Hepatocyte (in vitro differentiated cells): Measurements from ENCODE around the gene ODAM.

ENCODE experiments used
- CTCF ChIP-seq: fragments of 200-600 bp; sonication (generic); IDR thresholded peaks from 2 replicates; pipeline ENCODE4 v1.5.1; 2016; ENCODE audit warnings: antibody characterized with exemption, mild to moderate bottlenecking; ENCODE audit not compliant: poor library complexity
- EZH2phosphoT487 ChIP-seq: fragments of 200-600 bp; sonication (generic); IDR thresholded peaks from one replicate; pipeline ENCODE4 v1.6.1; 2018; ENCODE audit warnings: antibody characterized with exemption, mild to moderate bottlenecking, low read depth, moderate library complexity; ENCODE audit not compliant: unreplicated experiment, severe bottlenecking

GRCh38 chr4:70183940-70184246 is 11.6 kb upstream of the ODAM start:
- TF ChIP-seq EZH2phosphoT487 (no peak), CTCF (no peak)
